HepG2 (cell line): ENCODE results near the gene KIRREL3. TPM values are rescaled to one million over a fixed set of nuclear protein-coding genes. Genes with fewer than 3 reads are reported as not detected.

ENCODE experiments used
- ATAC-seq: fragments of 200-7000 bp; cut with Tn5 transposase; 3 replicates; pipeline ENCODE4 v1.9.1; 2020; ENCODE audit warnings: mild to moderate bottlenecking, moderate library complexity
- BruUV-seq: library from RNA; stranded (reverse); fragments of 400-500 nt; replicated peaks from 2 replicates; lab custom pipeline; 2021; lab: Mats Ljungman, UMichigan
- CTCF ChIA-PET: fragments of 300-600 bp; formaldehyde crosslinking; extraction: SDS; loops from one replicate; lab custom pipeline; 2021; ENCODE audit warnings: low total read pairs, inconsistent platforms, low intra/inter-chr PET ratio; lab: Yijun Ruan, JAX
- POLR2A ChIA-PET: fragments of 350-600 bp; sonication (Branson Sonifier 250); formaldehyde crosslinking; loops from one replicate; lab custom pipeline; 2020; ENCODE audit warnings: antibody characterized with exemption, inconsistent platforms; lab: Yijun Ruan, JAX
- DNase-seq: peaks from one replicate; pipeline ENCODE4 v3.0.0-alpha.2; 2015; ENCODE audit warnings: low spot score
- FAIRE-seq: peaks from 3 replicates; lab custom pipeline; 2011; peaks lifted over from hg19 to GRCh38; lab: Jason Lieb, UNC
- H2AFZ ChIP-seq: one replicate; pipeline ENCODE4 v1.6.1; 2011; ENCODE audit warnings: low read length, inconsistent platforms
- H3K27ac ChIP-seq: fragments of 300-600 bp; 3 replicates; pipeline ENCODE4 v1.8.0; 2011; ENCODE audit warnings: mixed run types, mild to moderate bottlenecking, mixed read lengths, low read length, inconsistent platforms; ENCODE audit not compliant: insufficient read depth; ENCODE audit errors: extremely low read length
- H3K27me3 ChIP-seq, 2 experiments: fragments of 200-600 bp in 1 of 2; 2 replicates in 1 of 2; 3 replicates in 1 of 2; pipeline versions ENCODE4 v1.6.0 to v1.8.0; 2011; ENCODE audit warnings: low read length in 2 of 2, mild to moderate bottlenecking in 2 of 2, moderate library complexity in 2 of 2, inconsistent platforms in 1 of 2; ENCODE audit not compliant: insufficient read depth in 2 of 2, control insufficient read depth in 1 of 2
- H3K36me3 ChIP-seq, 2 experiments: fragments of 200-600 bp in 1 of 2; replicated peaks in 1 of 2; 2 replicates in 1 of 2; 3 replicates in 1 of 2; pipeline versions ENCODE4 v1.5.1 to v1.8.0; 2011; ENCODE audit warnings: low read length in 2 of 2, inconsistent platforms in 1 of 2; ENCODE audit not compliant: insufficient read depth in 2 of 2, control insufficient read depth in 1 of 2
- H3K4me1 ChIP-seq: 2 replicates; pipeline ENCODE4 v1.5.1; 2012; ENCODE audit warnings: low read length, inconsistent platforms; ENCODE audit not compliant: insufficient read depth
- H3K4me2 ChIP-seq: 2 replicates; pipeline ENCODE4 v1.6.0; 2011; ENCODE audit warnings: low read depth, low read length, inconsistent platforms
- H3K4me3 ChIP-seq, 3 experiments: fragments of 200-600 bp in 1 of 3; sonication (generic), shearing (Covaris generic) in 1 of 3; replicated peaks in 1 of 3; 2 replicates each; pipeline ENCODE4 v1.5.1; 2011 to 2016; ENCODE audit warnings: low read length in 3 of 3, inconsistent platforms in 2 of 3, low read depth in 2 of 3, mild to moderate bottlenecking in 2 of 3, control low read depth in 1 of 3, mixed read lengths in 1 of 3; ENCODE audit not compliant: insufficient read depth in 1 of 3
- H3K79me2 ChIP-seq: one replicate; pipeline ENCODE4 v1.6.1; 2011; ENCODE audit warnings: low read length, inconsistent platforms; ENCODE audit not compliant: insufficient read depth
- H3K9ac ChIP-seq: 2 replicates; pipeline ENCODE4 v1.6.0; 2011; ENCODE audit warnings: mild to moderate bottlenecking, low read depth, low read length, inconsistent platforms; ENCODE audit not compliant: insufficient read depth
- H3K9me3 ChIP-seq: 2 replicates; pipeline ENCODE4 v1.5.1; 2012; ENCODE audit warnings: mild to moderate bottlenecking, low read length
- H4K20me1 ChIP-seq: 2 replicates; pipeline ENCODE4 v1.6.0; 2011; ENCODE audit warnings: inconsistent platforms, mild to moderate bottlenecking, low read length, moderate library complexity; ENCODE audit not compliant: insufficient read depth
- AGO2 ChIP-seq: fragments of 200-400 bp; formaldehyde crosslinking; optimal IDR thresholded peaks from 2 replicates; pipeline ENCODE3; 2017; ENCODE audit warnings: mild to moderate bottlenecking, low read depth, low read length, moderate library complexity
- CEBPB ChIP-seq: IDR thresholded peaks from 2 replicates; pipeline ENCODE4 v1.6.1; 2011; ENCODE audit warnings: low read depth, low read length, improper control_type of control experiment, borderline replicate concordance
- NR2F6 ChIP-seq, 2 experiments: IDR thresholded peaks; 2 replicates each; pipeline ENCODE4 v1.6.1; 2016; ENCODE audit warnings: antibody characterized with exemption in 1 of 2, mild to moderate bottlenecking in 1 of 2
- SMAD9 ChIP-seq: sonication (generic); formaldehyde crosslinking; IDR thresholded peaks from 2 replicates; pipeline ENCODE4 v1.5.1; 2020; ENCODE audit warnings: mild to moderate bottlenecking, missing genetic modification reagents
- SOX5 ChIP-seq: IDR thresholded peaks from 2 replicates; pipeline ENCODE4 v1.6.1; 2016; ENCODE audit warnings: borderline replicate concordance
- ZNF121 ChIP-seq: sonication (generic); formaldehyde crosslinking; IDR thresholded peaks from 2 replicates; pipeline ENCODE4 v1.5.0; 2020; ENCODE audit warnings: mild to moderate bottlenecking, missing genetic modification reagents
- ZNF570 ChIP-seq: sonication (generic); formaldehyde crosslinking; IDR thresholded peaks from 2 replicates; pipeline ENCODE4 v1.4.0; 2020; ENCODE audit warnings: mild to moderate bottlenecking, missing genetic modification reagents, borderline replicate concordance
- ZSCAN20 ChIP-seq: sonication (generic); formaldehyde crosslinking; IDR thresholded peaks from 2 replicates; pipeline ENCODE4 v1.4.0; 2020; ENCODE audit warnings: missing genetic modification reagents, mild to moderate bottlenecking, borderline replicate concordance
- WGBS: methylation state at CpG from one replicate; pipeline ENCODE4 v1.1.6; 2017; ENCODE audit warnings: low lambda C conversion rate; 5-methylcytosine and 5-hydroxymethylcytosine counted together
- in situ Hi-C: cut with HindIII; loops from 2 replicates; pipeline ENCODE4 v1.10.0; 2017; ENCODE audit warnings: low pct_unique_long_range_greater_than_20kb; ENCODE audit not compliant: extremely low pct_ligation_motif_present
- intact Hi-C: fragments of 100-400 bp; cut with micrococcal nuclease; formaldehyde crosslinking; loops from one replicate; pipeline ENCODE4 v1.10.0; 2022; ENCODE audit not compliant: unreplicated experiment
- polyA plus RNA-seq, 8 experiments: library from polyadenylated mRNA; depleted of rRNA in 3 of 8; stranded (reverse) in 7 of 8; unstranded in 1 of 8; fragments of >200 nt; fragmentation: Illumina TruSeq in 4 of 8; extraction: Trizol in 4 of 8; gene quantifications; 2 replicates each; pipeline versions ENCODE4 v1.2.1 to v1.2.3, GENCODE V29; 2011 to 2016; ENCODE audit warnings: low read depth in 4 of 8, missing spikeins in 1 of 8, mixed read lengths in 1 of 8; ENCODE audit not compliant: insufficient read depth in 1 of 8
- total RNA-seq, 5 experiments: library from RNA; depleted of rRNA; stranded (reverse); fragments of >200 nt; fragmentation: Illumina TruSeq; extraction: Trizol; gene quantifications; 2 replicates each; pipeline ENCODE4 v1.2.3, GENCODE V29; 2016; ENCODE audit warnings: low read depth in 1 of 5
- TF ChIP-seq, protein P1 (sequence below): sonication (generic); formaldehyde crosslinking; IDR thresholded peaks from 2 replicates; pipeline ENCODE4 v1.4.0; 2020; ENCODE audit warnings: missing genetic modification reagents, borderline replicate concordance
- TF ChIP-seq, protein P2 (sequence below): sonication (generic); formaldehyde crosslinking; IDR thresholded peaks from 2 replicates; pipeline ENCODE4 v1.4.0; 2020; ENCODE audit warnings: mild to moderate bottlenecking, missing genetic modification reagents

Gene KIRREL3
- total and polyA plus RNA-seq, 2 of the 13 experiments (the other 11 are each of a cell fraction or from before 2014, with no cell fraction given) = not detected

DNA sequence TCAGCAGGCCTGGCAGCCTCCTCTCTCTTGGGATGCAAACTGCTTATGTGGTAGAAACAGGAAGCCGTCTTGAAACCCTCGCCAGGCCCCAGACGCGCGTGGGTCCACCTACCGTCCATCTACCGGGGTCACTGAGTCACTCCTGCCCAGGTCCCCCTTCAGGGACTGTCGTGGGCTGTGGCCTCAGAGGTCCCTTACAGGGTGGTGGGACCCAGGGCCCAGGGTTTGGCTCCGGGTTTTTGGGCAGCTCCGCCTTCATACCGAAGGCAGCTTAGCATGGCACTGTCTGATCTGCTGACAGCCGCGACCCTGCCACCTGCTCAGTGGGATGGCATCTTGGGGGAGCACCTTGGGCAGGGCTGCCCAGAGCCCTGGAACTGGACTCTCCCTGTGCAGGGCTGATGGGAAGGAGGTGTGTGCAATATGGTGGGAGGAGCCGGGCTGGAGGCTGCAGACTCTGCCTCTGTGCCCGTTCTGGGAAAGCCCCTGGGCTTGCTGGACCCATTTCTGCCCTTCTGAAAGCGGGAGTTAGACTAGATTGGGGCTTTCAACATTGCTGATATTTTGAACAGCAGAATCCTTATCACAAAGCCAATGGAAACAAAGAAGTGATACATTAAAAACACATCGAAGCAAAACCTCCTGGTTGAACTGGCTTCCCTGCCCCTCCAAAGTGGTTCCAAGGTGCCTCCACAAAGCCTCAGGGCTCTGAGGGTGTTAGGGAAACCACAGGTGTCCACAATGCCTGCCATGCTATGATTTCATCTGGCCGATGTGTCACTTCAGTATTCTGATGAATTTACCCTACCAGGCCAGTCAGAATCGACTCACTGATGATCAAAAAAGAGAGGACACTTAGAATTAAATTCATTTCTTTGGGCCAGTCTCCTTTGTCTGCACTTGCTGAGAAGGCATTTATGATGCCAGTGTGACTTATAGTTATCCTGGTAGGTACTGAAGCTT, 316.5 kb downstream of the KIRREL3 start:
- no peak overlapping the region for H3K4me3 ChIP-seq
- no peaks in the 10 kb centered on the region for H3K4me1 ChIP-seq
- H2AFZ ChIP-seq = no peak overlapping the region
- 41% methylated on average over 5 of the region's 19 CpGs for WGBS
- no peaks in the 10 kb centered on the region for H4K20me1 ChIP-seq
- H3K27me3 ChIP-seq = peaks cover 2 to 30% of the 10 kb centered on the region in 2 experiments; a peak in 2 of 5 replicates
- intact Hi-C loops = no loop called here
- in situ Hi-C loops = no loop called here
- no peaks in the 10 kb centered on the region for H3K36me3 ChIP-seq
- FAIRE-seq (no peak), DNase-seq (no peak), ATAC-seq (no peak)
- no TSS peak for BruUV-seq
- H3K79me2 ChIP-seq = no peaks in the 10 kb centered on the region
- H3K9me3 ChIP-seq = no peaks in the 10 kb centered on the region
- no peak for TF ChIP-seq ZNF121
- TF ChIP-seq, protein P1, sequence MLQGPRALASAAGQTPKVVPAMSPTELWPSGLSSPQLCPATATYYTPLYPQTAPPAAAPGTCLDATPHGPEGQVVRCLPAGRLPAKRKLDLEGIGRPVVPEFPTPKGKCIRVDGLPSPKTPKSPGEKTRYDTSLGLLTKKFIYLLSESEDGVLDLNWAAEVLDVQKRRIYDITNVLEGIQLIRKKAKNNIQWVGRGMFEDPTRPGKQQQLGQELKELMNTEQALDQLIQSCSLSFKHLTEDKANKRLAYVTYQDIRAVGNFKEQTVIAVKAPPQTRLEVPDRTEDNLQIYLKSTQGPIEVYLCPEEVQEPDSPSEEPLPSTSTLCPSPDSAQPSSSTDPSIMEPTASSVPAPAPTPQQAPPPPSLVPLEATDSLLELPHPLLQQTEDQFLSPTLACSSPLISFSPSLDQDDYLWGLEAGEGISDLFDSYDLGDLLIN (CRISPR knock-in tag) = no peak
- TF ChIP-seq SOX5 = no peak
- no peak for TF ChIP-seq NR2F6 (IDR thresholded peaks at IDR 0.05)
- TF ChIP-seq NR2F6 (CRISPR knock-in tag; IDR thresholded peaks at IDR 0.05) = no peak
- TF ChIP-seq ZSCAN20 (CRISPR knock-in tag) = no peak
- TF ChIP-seq ZNF570 = no peak
- TF ChIP-seq, protein P2, sequence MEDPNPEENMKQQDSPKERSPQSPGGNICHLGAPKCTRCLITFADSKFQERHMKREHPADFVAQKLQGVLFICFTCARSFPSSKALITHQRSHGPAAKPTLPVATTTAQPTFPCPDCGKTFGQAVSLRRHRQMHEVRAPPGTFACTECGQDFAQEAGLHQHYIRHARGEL = no peak
- no peak for TF ChIP-seq CEBPB
- no peak for TF ChIP-seq AGO2
- TF ChIP-seq SMAD9 = no peak
- H3K4me2 ChIP-seq = no peak overlapping the region
- H3K9ac ChIP-seq = no peak overlapping the region
- no peak overlapping the region for H3K27ac ChIP-seq
- ChIA-PET POLR2A (no interaction called here), CTCF (no interaction called here)
